DND-41 (cell line): ENCODE results near the gene FBXL2.

Experiments used
- ATAC-seq: fragments of 200-7000 bp; cut with Tn5 transposase; 3 replicates; pipeline ENCODE4 v1.9.1; 2021; ENCODE audit warnings: low read depth; ENCODE audit not compliant: insufficient read depth
- DNase-seq: peaks from one replicate; pipeline ENCODE4 v3.0.0-alpha.2; 2020
- H2AFZ ChIP-seq: 2 replicates; pipeline ENCODE4 v1.6.0; 2012; ENCODE audit warnings: low read depth, low read length
- H3K27ac ChIP-seq: 2 replicates; pipeline ENCODE4 v1.5.1; 2012; ENCODE audit warnings: low read length, inconsistent platforms
- H3K27me3 ChIP-seq: fragments of 200-600 bp; sonication (generic); 2 replicates; pipeline ENCODE4 v1.6.0; 2012; ENCODE audit warnings: low read length, mild to moderate bottlenecking, inconsistent platforms; ENCODE audit not compliant: insufficient read depth, poor library complexity
- H3K36me3 ChIP-seq: 2 replicates; pipeline ENCODE4 v1.5.1; 2012; ENCODE audit warnings: low read length, inconsistent platforms; ENCODE audit not compliant: insufficient read depth
- H3K4me1 ChIP-seq: 2 replicates; pipeline ENCODE4 v1.5.1; 2012; ENCODE audit warnings: mild to moderate bottlenecking, low read length; ENCODE audit not compliant: insufficient read depth
- H3K4me2 ChIP-seq: 2 replicates; pipeline ENCODE4 v1.6.0; 2012; ENCODE audit warnings: mild to moderate bottlenecking, moderate library complexity, low read length, inconsistent platforms; ENCODE audit not compliant: insufficient read depth
- H3K4me3 ChIP-seq, 2 experiments: fragments of 200-600 bp in 1 of 2; shearing (Covaris generic) in 1 of 2; 2 replicates each; pipeline ENCODE4 v1.5.1; 2012 to 2016; ENCODE audit warnings: inconsistent platforms in 2 of 2, low read length in 2 of 2, mild to moderate bottlenecking in 2 of 2, low read depth in 1 of 2, moderate library complexity in 1 of 2
- H3K79me2 ChIP-seq: 2 replicates; pipeline ENCODE4 v1.6.0; 2012; ENCODE audit warnings: low read length, inconsistent platforms; ENCODE audit not compliant: insufficient read depth
- H3K9ac ChIP-seq: 2 replicates; pipeline ENCODE4 v1.6.0; 2012; ENCODE audit warnings: low read depth, mild to moderate bottlenecking, inconsistent platforms, low read length, moderate library complexity
- H3K9me3 ChIP-seq: 2 replicates; pipeline ENCODE4 v1.5.1; 2012; ENCODE audit warnings: low read length, moderate library complexity, mild to moderate bottlenecking, inconsistent platforms; ENCODE audit not compliant: insufficient read depth, severe bottlenecking
- H4K20me1 ChIP-seq: 2 replicates; pipeline ENCODE4 v1.6.0; 2012; ENCODE audit warnings: low read length; ENCODE audit not compliant: insufficient read depth
- EZH2 ChIP-seq: IDR thresholded peaks from 3 replicates; pipeline ENCODE4 v1.6.1; 2012; ENCODE audit warnings: borderline replicate concordance, low read depth, mild to moderate bottlenecking, moderate library complexity, low read length, inconsistent platforms; ENCODE audit not compliant: severe bottlenecking
- TF ChIP-seq, protein P1 (sequence below): IDR thresholded peaks from 2 replicates; pipeline ENCODE4 v1.5.1; 2012; ENCODE audit warnings: borderline replicate concordance, low read length, moderate library complexity, mild to moderate bottlenecking; ENCODE audit not compliant: poor library complexity, severe bottlenecking; ENCODE audit errors: extremely low read depth

FBXL2 gene

DNA sequence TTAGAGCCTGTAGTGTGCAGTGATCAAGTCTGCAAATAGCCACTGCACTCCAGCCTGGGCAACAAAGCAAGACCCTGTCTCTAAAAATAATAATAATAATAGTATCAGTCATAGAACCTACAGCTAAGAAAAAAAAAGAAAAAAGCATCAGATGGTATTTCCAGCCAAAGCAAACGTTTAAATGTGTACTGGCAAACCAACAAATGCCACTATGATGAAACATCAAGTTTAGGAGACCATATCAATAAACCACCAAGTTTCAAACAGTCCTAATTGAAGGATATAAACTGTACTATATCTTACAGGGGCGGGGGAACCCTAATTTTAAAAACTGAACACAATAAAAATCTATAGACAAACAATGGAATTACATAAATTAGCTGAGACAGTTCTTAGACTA, 156.6 kb downstream of the FBXL2 start:
- H3K27me3 ChIP-seq, result no peaks in the 10 kb centered on the region
- no peak overlapping the region for H3K4me3 ChIP-seq
- no peak for TF ChIP-seq EZH2
- TF ChIP-seq, protein P1, sequence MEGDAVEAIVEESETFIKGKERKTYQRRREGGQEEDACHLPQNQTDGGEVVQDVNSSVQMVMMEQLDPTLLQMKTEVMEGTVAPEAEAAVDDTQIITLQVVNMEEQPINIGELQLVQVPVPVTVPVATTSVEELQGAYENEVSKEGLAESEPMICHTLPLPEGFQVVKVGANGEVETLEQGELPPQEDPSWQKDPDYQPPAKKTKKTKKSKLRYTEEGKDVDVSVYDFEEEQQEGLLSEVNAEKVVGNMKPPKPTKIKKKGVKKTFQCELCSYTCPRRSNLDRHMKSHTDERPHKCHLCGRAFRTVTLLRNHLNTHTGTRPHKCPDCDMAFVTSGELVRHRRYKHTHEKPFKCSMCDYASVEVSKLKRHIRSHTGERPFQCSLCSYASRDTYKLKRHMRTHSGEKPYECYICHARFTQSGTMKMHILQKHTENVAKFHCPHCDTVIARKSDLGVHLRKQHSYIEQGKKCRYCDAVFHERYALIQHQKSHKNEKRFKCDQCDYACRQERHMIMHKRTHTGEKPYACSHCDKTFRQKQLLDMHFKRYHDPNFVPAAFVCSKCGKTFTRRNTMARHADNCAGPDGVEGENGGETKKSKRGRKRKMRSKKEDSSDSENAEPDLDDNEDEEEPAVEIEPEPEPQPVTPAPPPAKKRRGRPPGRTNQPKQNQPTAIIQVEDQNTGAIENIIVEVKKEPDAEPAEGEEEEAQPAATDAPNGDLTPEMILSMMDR, result no peak
- H2AFZ ChIP-seq, result no peak overlapping the region
- H4K20me1 ChIP-seq, result peaks cover 64% of the 10 kb centered on the region; the same call in 1 of the 2 replicates
- no peaks in the 10 kb centered on the region for H3K9me3 ChIP-seq
- no peaks in the 10 kb centered on the region for H3K36me3 ChIP-seq
- H3K79me2 ChIP-seq, result peaks cover 99% of the 10 kb centered on the region
- DNase-seq (no peak), ATAC-seq (no peak)
- no peak overlapping the region for H3K4me2 ChIP-seq
- no peak overlapping the region for H3K9ac ChIP-seq
- H3K4me1 ChIP-seq, result peaks cover 31% of the 10 kb centered on the region
- no peak overlapping the region for H3K27ac ChIP-seq
